GM12878 (cell line): Measurements from ENCODE around the gene FUT3.

ENCODE experiments used
- CHD2 ChIP-seq: IDR thresholded peaks from 2 replicates; pipeline ENCODE4 v1.6.1; 2011; ENCODE audit warnings: low read depth, low read length, improper control_type of control experiment, borderline replicate concordance
- HCFC1 ChIP-seq: fragments of 150-350 bp; IDR thresholded peaks from 2 replicates; pipeline ENCODE4 v1.6.1; 2014; ENCODE audit warnings: low read length
- NBN ChIP-seq: fragments of 450-650 bp; IDR thresholded peaks from 2 replicates; pipeline ENCODE4 v1.6.1; 2016
- POLR2A ChIP-seq: IDR thresholded peaks from 2 replicates; pipeline ENCODE4 v1.6.1; 2011; ENCODE audit warnings: low read depth, mild to moderate bottlenecking, low read length
- SIN3A ChIP-seq: IDR thresholded peaks from 2 replicates; pipeline ENCODE4 v1.6.1; 2012; ENCODE audit warnings: low read depth, low read length, improper control_type of control experiment
- SP1 ChIP-seq: IDR thresholded peaks from one replicate; pipeline ENCODE4 v1.6.1; 2011; ENCODE audit warnings: low read depth, low read length
- TF ChIP-seq, protein P1 (sequence below): fragments of 450-650 bp; IDR thresholded peaks from 2 replicates; pipeline ENCODE4 v1.6.1; 2016; ENCODE audit warnings: mild to moderate bottlenecking
- TF ChIP-seq, protein P2 (sequence below), 3 experiments: IDR thresholded peaks in 2 of 3; conservative IDR thresholded peaks in 1 of 3; 2 replicates each; pipeline ENCODE4 v1.5.1; 2011; ENCODE audit warnings: low read depth in 3 of 3, low read length in 3 of 3, mild to moderate bottlenecking in 3 of 3, control low read depth in 2 of 3, moderate library complexity in 2 of 3, inconsistent platforms in 1 of 3, mixed read lengths in 1 of 3; ENCODE audit not compliant: control insufficient read depth in 2 of 3, insufficient read depth in 1 of 3; ENCODE audit errors: extremely low read depth in 1 of 3

DNA sequence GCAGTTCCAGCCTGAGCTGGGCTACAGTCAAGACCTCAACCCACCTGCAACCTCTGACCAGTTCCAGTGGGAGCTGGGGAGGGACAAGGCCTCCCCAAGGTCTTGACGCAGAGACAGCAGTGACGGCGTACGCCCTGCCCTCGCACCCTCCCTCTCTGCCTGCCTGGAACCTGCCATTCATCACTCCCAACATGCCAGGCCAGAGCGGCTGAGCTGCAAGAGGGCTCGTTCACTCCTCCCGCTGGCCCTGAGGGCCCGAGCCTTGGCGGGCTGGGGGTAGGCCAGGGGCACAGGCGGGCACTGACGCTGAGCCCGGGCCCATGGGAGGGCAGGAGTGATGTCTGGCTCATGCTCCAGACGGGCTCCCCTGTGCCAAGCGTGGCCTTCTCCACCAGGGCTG is 44.2 kb upstream of the FUT3 start:
- TF ChIP-seq, protein P1, sequence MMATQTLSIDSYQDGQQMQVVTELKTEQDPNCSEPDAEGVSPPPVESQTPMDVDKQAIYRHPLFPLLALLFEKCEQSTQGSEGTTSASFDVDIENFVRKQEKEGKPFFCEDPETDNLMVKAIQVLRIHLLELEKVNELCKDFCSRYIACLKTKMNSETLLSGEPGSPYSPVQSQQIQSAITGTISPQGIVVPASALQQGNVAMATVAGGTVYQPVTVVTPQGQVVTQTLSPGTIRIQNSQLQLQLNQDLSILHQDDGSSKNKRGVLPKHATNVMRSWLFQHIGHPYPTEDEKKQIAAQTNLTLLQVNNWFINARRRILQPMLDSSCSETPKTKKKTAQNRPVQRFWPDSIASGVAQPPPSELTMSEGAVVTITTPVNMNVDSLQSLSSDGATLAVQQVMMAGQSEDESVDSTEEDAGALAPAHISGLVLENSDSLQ = no peak
- no peak for TF ChIP-seq NBN
- TF ChIP-seq, protein P2, sequence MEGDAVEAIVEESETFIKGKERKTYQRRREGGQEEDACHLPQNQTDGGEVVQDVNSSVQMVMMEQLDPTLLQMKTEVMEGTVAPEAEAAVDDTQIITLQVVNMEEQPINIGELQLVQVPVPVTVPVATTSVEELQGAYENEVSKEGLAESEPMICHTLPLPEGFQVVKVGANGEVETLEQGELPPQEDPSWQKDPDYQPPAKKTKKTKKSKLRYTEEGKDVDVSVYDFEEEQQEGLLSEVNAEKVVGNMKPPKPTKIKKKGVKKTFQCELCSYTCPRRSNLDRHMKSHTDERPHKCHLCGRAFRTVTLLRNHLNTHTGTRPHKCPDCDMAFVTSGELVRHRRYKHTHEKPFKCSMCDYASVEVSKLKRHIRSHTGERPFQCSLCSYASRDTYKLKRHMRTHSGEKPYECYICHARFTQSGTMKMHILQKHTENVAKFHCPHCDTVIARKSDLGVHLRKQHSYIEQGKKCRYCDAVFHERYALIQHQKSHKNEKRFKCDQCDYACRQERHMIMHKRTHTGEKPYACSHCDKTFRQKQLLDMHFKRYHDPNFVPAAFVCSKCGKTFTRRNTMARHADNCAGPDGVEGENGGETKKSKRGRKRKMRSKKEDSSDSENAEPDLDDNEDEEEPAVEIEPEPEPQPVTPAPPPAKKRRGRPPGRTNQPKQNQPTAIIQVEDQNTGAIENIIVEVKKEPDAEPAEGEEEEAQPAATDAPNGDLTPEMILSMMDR (IDR thresholded peaks at IDR 0.05 in 2 of 3, conservative IDR thresholded peaks at IDR 0.05 in 1 of 3; ENCODE audit: control insufficient read depth in 2 of 3, extremely low read depth in 1 of 3, insufficient read depth in 1 of 3, low read depth in 3 of 3, low read length in 3 of 3) = no peak
- TF ChIP-seq CHD2 = no peak
- TF ChIP-seq SP1 = no peak
- no peak for TF ChIP-seq HCFC1
- TF ChIP-seq SIN3A = no peak
- TF ChIP-seq POLR2A = no peak; the same call in 1 of the 2 replicates
